ENCODE data around the gene LRMDA.

- no peak for TF ChIP-seq POLR2A (IDR thresholded peaks at IDR 0.05)
- TF ChIP-seq, protein P1, sequence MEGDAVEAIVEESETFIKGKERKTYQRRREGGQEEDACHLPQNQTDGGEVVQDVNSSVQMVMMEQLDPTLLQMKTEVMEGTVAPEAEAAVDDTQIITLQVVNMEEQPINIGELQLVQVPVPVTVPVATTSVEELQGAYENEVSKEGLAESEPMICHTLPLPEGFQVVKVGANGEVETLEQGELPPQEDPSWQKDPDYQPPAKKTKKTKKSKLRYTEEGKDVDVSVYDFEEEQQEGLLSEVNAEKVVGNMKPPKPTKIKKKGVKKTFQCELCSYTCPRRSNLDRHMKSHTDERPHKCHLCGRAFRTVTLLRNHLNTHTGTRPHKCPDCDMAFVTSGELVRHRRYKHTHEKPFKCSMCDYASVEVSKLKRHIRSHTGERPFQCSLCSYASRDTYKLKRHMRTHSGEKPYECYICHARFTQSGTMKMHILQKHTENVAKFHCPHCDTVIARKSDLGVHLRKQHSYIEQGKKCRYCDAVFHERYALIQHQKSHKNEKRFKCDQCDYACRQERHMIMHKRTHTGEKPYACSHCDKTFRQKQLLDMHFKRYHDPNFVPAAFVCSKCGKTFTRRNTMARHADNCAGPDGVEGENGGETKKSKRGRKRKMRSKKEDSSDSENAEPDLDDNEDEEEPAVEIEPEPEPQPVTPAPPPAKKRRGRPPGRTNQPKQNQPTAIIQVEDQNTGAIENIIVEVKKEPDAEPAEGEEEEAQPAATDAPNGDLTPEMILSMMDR (IDR thresholded peaks at IDR 0.05), result no peak
Measured at GRCh38 chr10:76201962-76202361, 770.5 kb downstream of the LRMDA start.
